Coronary artery (tissue), 2 donors: ENCODE measurements around the gene CDKL2.

Experiments used
- DNase-seq: peaks from one replicate; pipeline ENCODE4 v3.0.0-alpha.2; 2017; ENCODE audit warnings: low spot score
- H3K27ac ChIP-seq, 2 donors: fragments of 200-600 bp; sonication (generic); one replicate each; pipeline ENCODE4 v1.5.1; 2016 to 2019
- H3K4me3 ChIP-seq: fragments of 200-600 bp; sonication (generic); 2 replicates; pipeline ENCODE4 v1.5.1; 2016; ENCODE audit warnings: mild to moderate bottlenecking, moderate library complexity
- TF ChIP-seq, protein P1 (sequence below): fragments of 200-600 bp; sonication (generic); IDR thresholded peaks from one replicate; pipeline ENCODE4 v1.5.1; 2019; ENCODE audit warnings: antibody characterized with exemption

CDKL2 gene

DNA sequence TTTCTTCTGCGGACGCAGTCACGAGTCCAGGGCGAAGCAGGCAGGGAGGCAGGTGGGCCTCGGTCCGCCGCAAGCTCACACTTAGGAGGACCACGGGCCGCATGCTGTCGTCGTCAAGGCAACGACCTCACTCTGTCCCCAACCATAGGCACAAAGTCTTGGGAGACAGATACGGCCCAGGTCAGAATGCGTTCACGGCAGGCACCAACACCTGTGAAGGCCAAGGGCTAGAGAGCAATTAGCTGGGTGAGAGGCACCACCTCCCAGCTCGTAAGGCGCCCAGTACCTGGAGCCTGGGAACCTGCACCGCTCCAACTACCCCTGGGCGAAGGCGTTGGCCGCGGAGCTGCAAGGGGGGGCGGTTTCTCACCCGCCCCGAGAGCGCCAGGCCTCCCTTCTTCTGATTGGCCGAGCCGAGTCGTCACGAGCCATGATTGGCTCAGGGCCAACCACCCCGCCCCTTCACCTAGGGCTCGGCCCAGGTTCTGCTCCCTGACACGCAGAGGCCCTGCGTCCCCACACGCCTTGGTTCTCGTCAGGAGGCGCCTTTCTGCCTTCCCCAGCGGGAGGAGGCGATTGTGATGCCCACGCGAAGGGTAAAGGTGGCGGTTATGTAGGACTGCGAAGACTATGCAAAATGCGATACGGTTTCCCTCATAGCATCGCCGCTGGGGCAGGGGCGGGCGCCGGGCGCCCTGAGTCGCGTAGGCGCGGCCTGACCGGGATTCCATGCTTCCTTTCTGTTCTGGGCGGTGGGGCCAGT lies at the start of gene CDKL2:
Gene CDKL2, minus strand, starts transcription at position 355 of the 763 bp plus-strand sequence. CDS start 4,540 bp downstream, outside the sequence.
- Histone ChIP-seq H3K4me3 (peak within 1 kb of the TSS; percentile 76), H3K27ac (no peak within 1 kb of the TSS)
- TF ChIP-seq, protein P1, sequence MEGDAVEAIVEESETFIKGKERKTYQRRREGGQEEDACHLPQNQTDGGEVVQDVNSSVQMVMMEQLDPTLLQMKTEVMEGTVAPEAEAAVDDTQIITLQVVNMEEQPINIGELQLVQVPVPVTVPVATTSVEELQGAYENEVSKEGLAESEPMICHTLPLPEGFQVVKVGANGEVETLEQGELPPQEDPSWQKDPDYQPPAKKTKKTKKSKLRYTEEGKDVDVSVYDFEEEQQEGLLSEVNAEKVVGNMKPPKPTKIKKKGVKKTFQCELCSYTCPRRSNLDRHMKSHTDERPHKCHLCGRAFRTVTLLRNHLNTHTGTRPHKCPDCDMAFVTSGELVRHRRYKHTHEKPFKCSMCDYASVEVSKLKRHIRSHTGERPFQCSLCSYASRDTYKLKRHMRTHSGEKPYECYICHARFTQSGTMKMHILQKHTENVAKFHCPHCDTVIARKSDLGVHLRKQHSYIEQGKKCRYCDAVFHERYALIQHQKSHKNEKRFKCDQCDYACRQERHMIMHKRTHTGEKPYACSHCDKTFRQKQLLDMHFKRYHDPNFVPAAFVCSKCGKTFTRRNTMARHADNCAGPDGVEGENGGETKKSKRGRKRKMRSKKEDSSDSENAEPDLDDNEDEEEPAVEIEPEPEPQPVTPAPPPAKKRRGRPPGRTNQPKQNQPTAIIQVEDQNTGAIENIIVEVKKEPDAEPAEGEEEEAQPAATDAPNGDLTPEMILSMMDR, result no peak
- DNase-seq, result peak; percentile 80

DNA sequence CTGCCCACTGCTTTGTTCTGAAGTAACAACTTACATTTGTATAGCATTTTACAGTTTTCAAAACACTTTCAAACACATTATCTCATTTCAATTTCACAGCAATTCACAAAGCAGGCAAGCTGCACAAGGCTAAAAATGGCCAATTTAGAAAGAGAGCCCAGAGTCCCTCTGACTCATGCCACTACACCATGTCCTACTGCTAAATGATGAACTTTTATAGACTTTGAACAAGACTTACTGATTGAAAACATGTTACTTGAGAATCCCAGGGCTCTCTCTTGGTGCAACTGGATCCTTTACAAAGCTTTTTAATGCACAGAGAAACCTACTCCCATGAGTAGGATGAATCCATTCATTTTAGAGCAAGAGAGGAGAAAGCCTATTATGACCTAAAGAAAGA lies 48.6 kb upstream of the CDKL2 start:
- TF ChIP-seq, protein P1, result no peak
- no peak overlapping the region for H3K4me3 ChIP-seq
- DNase-seq, result no peak
- H3K27ac ChIP-seq, result no peak overlapping the region

DNA sequence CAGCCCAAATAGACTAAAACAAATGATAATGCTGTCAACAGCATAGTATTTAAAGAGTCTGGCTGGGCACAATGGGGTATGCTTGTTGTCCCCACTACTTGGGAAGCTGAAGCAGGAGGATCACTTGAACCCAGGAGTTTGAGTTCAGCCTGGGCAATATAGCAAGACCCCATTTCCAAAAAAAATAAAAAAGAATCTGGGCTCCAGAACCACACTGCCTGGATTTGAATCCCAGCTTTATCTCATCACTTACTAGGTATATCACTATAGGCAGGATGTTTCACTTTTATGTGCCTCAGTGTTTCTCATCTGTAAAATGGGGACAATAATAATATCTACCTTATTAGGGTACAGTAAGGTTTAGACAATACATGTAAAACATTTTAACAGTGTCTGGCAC lies 48.1 kb upstream of the CDKL2 start:
- Histone ChIP-seq H3K27ac (no peak overlapping the region), H3K4me3 (no peak overlapping the region)
- TF ChIP-seq, protein P1, result no peak
- no peak for DNase-seq

DNA sequence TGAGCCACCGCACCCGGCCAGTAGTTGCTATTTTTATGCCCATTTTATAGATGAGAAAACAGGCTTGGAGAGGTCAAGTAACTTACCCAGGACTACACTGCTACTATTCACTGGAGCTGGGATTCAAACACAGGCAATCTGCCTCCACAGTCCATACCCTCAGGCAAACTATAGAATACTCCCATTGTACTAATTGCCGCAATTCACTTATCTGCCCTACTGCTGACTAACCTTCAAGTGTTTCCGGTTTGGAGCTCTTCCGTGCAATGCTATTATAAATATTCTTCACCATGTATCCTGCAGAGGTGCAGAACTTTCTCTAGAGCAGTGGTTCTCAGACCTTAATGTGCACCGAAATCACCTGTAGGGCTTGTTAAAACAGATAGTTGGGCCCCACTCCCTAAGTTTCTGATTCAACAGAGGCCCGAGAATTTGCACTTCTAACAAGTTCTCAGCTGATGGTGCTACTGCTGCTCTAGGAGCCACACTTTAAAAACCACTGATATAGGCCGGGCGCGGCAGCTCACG lies 44.7 kb upstream of the CDKL2 start:
- Histone ChIP-seq H3K4me3 (no peak overlapping the region), H3K27ac (no peak overlapping the region)
- DNase-seq, result no peak
- TF ChIP-seq, protein P1, result no peak

DNA sequence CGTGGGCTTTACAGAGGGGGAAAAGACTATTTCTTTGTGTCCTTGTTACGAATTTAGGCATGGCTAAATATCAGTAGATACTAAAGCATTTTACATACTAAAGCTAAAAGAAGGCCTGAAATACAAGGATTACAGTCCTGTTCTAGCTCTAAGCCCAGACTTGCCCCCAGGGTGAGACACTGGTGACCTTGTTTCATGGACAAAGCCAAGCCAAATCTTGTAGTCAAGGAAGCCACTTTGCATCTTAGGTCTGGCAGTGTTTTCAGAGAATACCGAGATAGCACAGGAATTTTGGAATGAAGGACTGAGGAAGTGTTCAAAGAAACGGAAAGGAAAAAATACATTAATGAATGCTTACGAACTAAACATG lies 43.6 kb upstream of the CDKL2 start:
- TF ChIP-seq, protein P1, result no peak
- DNase-seq, result no peak
- Histone ChIP-seq H3K4me3 (peak overlapping the region; percentile 94), H3K27ac (peak overlapping the region; percentile 95 to 99)

DNA sequence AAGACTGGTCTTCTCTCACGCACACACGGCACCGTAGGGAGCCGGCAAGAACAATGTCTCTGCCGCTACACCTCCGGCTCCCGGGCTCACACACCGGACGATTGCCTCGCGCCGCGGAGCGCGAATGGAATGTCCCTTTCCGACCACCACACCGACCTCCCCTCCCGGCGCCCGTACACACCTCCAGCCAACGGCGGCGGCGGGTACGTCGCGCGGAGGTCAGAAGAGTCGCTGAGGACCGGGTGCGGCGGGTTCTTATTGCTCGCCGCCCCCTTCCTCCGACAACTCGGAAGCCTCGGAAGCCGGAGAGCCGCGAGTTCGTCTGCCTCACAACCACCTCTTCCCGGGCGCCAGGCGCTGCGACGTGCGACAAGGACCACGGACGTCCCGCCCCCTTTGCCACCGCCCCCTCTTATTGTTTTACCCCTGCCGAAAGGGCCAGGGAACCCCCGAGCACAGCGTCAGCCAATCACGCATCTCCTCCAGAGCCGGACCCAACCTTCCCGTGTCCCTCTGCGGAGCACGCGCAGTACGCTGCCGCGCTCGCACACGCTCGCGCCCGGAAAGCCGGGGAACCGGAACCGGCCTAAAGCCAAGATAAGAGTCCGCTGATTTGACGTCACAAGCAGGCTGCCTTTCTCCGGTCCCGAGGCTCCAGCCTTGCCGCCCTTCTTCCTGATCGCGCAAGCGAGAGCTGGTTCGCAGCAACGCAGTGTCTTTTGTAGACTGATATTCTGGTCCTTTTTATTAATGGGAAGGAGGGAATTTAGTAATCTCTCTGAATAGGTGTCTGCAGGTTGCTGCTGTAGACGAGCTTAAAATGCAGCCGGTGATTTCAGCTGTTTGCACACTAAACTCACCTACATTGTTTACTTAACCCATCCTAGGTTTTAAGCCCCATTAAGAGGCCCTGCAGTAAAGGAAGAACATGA lies 43.0 kb upstream of the CDKL2 start, which contains the start of gene G3BP2:
Gene G3BP2, minus strand, starts transcription at position 385 of the 932 bp plus-strand sequence. CDS start 11,386 bp downstream, outside the sequence.
- peak; percentile 99 for DNase-seq
- Histone ChIP-seq H3K4me3 (peak within 1 kb of the TSS; percentile 94), H3K27ac (peak within 1 kb of the TSS; percentile 95 to 99)
- TF ChIP-seq, protein P1, result no peak
